Osteocyte (in vitro differentiated cells): ENCODE data around the gene C15orf40. TPM values are rescaled to one million over a fixed set of nuclear protein-coding genes. Genes with fewer than 3 reads are reported as not detected.

Source experiments
- DNase-seq: peaks from one replicate; pipeline ENCODE4 v3.0.0; 2021; ENCODE audit warnings: mixed read lengths; ENCODE audit not compliant: unreplicated experiment; ENCODE audit errors: extremely low spot score
- H3K27ac Mint-ChIP-seq: one replicate; pipeline ENCODE4 v1.8.0; 2021; ENCODE audit warnings: mild to moderate bottlenecking, mixed read lengths; ENCODE audit not compliant: unreplicated experiment
- H3K27me3 Mint-ChIP-seq: one replicate; pipeline ENCODE4 v1.8.0; 2021; ENCODE audit warnings: mixed read lengths; ENCODE audit not compliant: unreplicated experiment
- H3K36me3 Mint-ChIP-seq: one replicate; pipeline ENCODE4 v1.8.0; 2021; ENCODE audit warnings: mixed read lengths; ENCODE audit not compliant: unreplicated experiment
- H3K4me1 Mint-ChIP-seq: one replicate; pipeline ENCODE4 v1.8.0; 2021; ENCODE audit warnings: mixed read lengths; ENCODE audit not compliant: unreplicated experiment
- H3K4me3 Mint-ChIP-seq: one replicate; pipeline ENCODE4 v1.8.0; 2021; ENCODE audit warnings: mild to moderate bottlenecking, moderate library complexity, mixed read lengths; ENCODE audit not compliant: unreplicated experiment
- H3K9me3 Mint-ChIP-seq: one replicate; pipeline ENCODE4 v1.8.0; 2021; ENCODE audit warnings: mixed read lengths; ENCODE audit not compliant: unreplicated experiment
- total RNA-seq: library from RNA; stranded (reverse); gene quantifications from 2 replicates; pipeline ENCODE4 v1.2.1, GENCODE V29; 2021
- TF ChIP-seq, protein P1 (sequence below): fragments of 200-600 bp; sonication (generic); IDR thresholded peaks from 2 replicates; pipeline ENCODE4 v1.5.0; 2021; ENCODE audit warnings: antibody characterized with exemption, mild to moderate bottlenecking, moderate library complexity

The C15orf40 gene
- total RNA-seq, 1 donor from 2014 or later: 24.5 TPM

DNA sequence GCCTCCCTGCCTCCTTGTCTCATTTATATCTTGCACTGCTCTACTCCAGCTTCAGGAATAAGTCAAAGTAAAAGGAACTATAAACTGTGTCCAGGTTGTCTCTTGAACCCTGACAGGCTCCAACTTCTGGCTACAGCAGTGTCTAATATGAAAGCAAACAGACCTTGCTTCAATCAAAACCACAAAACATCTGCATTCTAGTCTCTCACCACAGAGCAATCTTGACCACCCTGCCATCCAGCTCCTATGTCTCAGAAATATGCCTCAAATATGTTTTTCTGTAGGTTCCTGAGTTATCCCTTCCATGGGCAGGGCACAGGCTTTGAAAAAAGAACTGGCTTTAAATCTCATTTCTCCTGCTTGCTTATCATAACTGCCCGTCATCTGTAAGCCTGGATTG, 38.4 kb downstream of the C15orf40 start:
- H3K36me3 Mint-ChIP-seq: no peaks in the 10 kb centered on the region
- H3K4me1 Mint-ChIP-seq: no peaks in the 10 kb centered on the region
- no peak overlapping the region for H3K27ac Mint-ChIP-seq
- no peak overlapping the region for H3K4me3 Mint-ChIP-seq
- no peaks in the 10 kb centered on the region for H3K9me3 Mint-ChIP-seq
- H3K27me3 Mint-ChIP-seq: no peaks in the 10 kb centered on the region
- TF ChIP-seq, protein P1, sequence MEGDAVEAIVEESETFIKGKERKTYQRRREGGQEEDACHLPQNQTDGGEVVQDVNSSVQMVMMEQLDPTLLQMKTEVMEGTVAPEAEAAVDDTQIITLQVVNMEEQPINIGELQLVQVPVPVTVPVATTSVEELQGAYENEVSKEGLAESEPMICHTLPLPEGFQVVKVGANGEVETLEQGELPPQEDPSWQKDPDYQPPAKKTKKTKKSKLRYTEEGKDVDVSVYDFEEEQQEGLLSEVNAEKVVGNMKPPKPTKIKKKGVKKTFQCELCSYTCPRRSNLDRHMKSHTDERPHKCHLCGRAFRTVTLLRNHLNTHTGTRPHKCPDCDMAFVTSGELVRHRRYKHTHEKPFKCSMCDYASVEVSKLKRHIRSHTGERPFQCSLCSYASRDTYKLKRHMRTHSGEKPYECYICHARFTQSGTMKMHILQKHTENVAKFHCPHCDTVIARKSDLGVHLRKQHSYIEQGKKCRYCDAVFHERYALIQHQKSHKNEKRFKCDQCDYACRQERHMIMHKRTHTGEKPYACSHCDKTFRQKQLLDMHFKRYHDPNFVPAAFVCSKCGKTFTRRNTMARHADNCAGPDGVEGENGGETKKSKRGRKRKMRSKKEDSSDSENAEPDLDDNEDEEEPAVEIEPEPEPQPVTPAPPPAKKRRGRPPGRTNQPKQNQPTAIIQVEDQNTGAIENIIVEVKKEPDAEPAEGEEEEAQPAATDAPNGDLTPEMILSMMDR: no peak
- DNase-seq: no peak

DNA sequence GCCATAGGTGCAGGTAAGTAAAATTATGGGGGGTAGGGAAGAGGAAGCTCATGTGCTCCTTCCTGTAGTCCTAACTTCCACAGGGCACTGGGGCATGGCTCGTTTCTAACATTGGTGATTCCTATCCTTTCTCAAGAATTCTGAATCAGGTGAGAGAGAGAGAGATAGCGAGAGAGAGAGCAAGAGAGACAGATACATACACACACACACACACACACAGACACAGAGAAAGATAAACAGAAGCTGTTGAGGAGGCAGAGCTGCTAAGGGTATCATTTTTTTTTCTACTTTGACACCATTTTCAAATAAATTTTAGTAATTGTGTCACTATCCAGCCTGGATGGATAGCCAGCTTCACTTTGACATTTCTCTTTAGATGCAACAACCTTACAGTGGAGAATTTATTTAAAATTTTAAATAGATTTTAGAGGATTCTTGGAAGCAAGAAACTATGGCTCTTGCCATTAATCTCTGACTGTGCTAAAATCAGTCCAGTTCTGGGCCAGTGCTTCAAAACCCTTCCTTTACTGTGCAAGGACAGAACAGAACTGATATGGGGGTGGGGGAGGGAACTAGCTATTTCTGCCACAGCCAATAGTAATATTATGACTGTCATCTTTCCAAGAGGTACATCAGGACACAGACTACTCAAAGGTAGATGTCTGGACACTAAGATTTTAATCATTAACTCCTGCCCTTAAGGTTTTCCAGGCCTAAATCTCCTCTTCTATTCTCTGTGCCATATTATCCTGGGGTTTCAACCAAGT, 40.0 kb downstream of the C15orf40 start:
- H3K4me1 Mint-ChIP-seq: no peaks in the 10 kb centered on the region
- no peaks in the 10 kb centered on the region for H3K9me3 Mint-ChIP-seq
- TF ChIP-seq, protein P1: no peak
- no peaks in the 10 kb centered on the region for H3K27me3 Mint-ChIP-seq
- no peak overlapping the region for H3K4me3 Mint-ChIP-seq
- H3K36me3 Mint-ChIP-seq: no peaks in the 10 kb centered on the region
- H3K27ac Mint-ChIP-seq: no peak overlapping the region
- DNase-seq: no peak

DNA sequence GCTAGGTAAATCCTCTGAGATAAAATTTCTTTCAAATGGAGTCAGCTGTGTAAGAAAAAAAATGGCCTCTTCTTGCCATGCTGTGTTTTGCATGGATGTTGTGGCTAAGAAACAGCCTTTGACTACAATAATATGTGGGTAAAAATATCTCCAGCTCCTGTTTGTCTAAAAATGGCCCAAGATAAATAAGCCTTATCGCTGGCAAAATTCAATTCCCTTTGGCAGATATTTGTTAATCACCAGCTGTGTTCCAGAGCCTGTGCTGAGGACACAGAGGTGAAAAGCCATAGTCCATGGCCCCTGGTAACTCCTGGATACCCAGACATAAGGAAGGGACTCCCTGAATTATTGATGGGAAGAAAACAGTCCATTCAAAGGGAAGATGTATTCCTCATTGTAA, 40.7 kb downstream of the C15orf40 start:
- no peak overlapping the region for H3K4me3 Mint-ChIP-seq
- no peaks in the 10 kb centered on the region for H3K36me3 Mint-ChIP-seq
- no peak for DNase-seq
- no peaks in the 10 kb centered on the region for H3K9me3 Mint-ChIP-seq
- TF ChIP-seq, protein P1: no peak
- H3K4me1 Mint-ChIP-seq: no peaks in the 10 kb centered on the region
- no peak overlapping the region for H3K27ac Mint-ChIP-seq
- H3K27me3 Mint-ChIP-seq: no peaks in the 10 kb centered on the region

DNA sequence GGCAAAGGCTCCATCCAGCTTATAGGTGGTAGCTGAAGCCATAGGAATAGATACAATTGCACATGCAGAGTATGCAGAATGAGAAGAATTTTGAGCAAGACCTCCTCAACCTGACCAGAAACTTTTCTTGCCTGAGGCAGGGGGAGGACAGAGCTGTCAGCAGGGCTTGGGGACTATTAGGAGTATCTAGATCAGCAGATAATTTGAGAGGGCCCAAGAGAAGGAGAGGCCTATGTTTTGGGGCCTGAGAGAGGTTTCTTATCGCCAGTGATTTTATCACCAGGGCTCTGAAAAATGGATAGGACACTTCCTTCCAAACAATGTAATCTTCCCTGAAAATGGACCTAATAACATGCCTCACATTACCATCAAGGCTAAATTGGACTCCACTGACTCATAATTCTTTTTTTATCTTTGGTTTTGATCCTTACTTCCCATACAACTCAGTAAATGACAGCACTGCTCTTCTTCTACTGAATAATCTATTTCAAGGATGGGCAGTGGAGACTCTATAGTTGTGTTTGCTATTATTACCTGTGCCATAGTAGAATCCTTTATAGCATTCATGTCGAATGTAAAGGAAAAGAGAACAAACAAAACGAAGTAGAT, 41.3 kb downstream of the C15orf40 start:
- TF ChIP-seq, protein P1: no peak
- H3K27me3 Mint-ChIP-seq: no peaks in the 10 kb centered on the region
- no peak overlapping the region for H3K4me3 Mint-ChIP-seq
- no peaks in the 10 kb centered on the region for H3K36me3 Mint-ChIP-seq
- no peaks in the 10 kb centered on the region for H3K9me3 Mint-ChIP-seq
- H3K27ac Mint-ChIP-seq: no peak overlapping the region
- no peak for DNase-seq
- no peaks in the 10 kb centered on the region for H3K4me1 Mint-ChIP-seq

DNA sequence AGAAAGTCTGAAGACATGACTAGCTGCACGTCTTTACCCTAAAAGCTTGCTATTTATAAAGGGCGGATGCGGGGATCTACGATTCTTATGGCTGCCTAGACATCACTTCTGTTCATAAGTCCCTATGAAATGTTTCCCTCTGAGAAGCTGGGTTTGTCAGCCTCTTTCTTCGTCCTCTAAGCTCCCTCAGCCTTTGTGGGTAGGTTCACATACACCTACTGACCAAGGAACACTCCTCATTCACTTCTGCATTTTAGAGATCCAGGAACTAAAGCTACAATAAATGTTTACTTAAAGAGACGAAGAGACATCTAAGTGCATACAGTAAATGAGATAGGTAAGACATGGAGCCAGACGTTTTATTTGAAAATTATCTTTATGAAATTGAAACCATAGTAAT, 42.1 kb downstream of the C15orf40 start:
- no peak for DNase-seq
- H3K9me3 Mint-ChIP-seq: no peaks in the 10 kb centered on the region
- TF ChIP-seq, protein P1: no peak
- H3K27me3 Mint-ChIP-seq: no peaks in the 10 kb centered on the region
- H3K27ac Mint-ChIP-seq: no peak overlapping the region
- no peak overlapping the region for H3K4me3 Mint-ChIP-seq
- no peaks in the 10 kb centered on the region for H3K36me3 Mint-ChIP-seq
- no peaks in the 10 kb centered on the region for H3K4me1 Mint-ChIP-seq
